H1 (cell line): ENCODE measurements around the gene MEGF9. TPM values are rescaled to one million over a fixed set of nuclear protein-coding genes. Genes with fewer than 3 reads are reported as not detected.

Experiments used
- CTCF ChIA-PET: fragments of 300-600 bp; sonication (Branson Sonifier 250); formaldehyde crosslinking; loops from one replicate; lab custom pipeline; 2021; ENCODE audit not compliant: partially characterized antibody; lab: Charles Lee
- POLR2A ChIA-PET: fragments of 300-600 bp; sonication (Branson Sonifier 250); formaldehyde crosslinking; loops from one replicate; lab custom pipeline; 2021; ENCODE audit warnings: inconsistent platforms; ENCODE audit not compliant: partially characterized antibody; lab: Charles Lee
- DNase-seq, 2 experiments: peaks; one replicate each; pipeline versions ENCODE4 v3.0.0 to v3.0.0-alpha.2; 2010 to 2022; ENCODE audit warnings: low spot score in 2 of 2, low read depth in 1 of 2, mixed read lengths in 1 of 2
- FAIRE-seq: peaks from 2 replicates; lab custom pipeline; 2011; peaks lifted over from hg19 to GRCh38; lab: Jason Lieb, UNC
- H2AFZ ChIP-seq: 2 replicates; pipeline ENCODE4 v1.8.1; 2012; ENCODE audit warnings: low read length, inconsistent platforms
- H2AK5ac ChIP-seq: 2 replicates; pipeline ENCODE4 v1.6.1; 2013; ENCODE audit warnings: low read depth, low read length
- H2BK120ac ChIP-seq: replicated peaks from 2 replicates; pipeline ENCODE3; 2013; ENCODE audit warnings: low read depth, low read length, inconsistent platforms
- H2BK12ac ChIP-seq: 2 replicates; pipeline ENCODE4 v1.6.1; 2013; ENCODE audit warnings: low read depth, low read length
- H2BK15ac ChIP-seq: 2 replicates; pipeline ENCODE4 v1.6.1; 2013; ENCODE audit warnings: low read length
- H2BK20ac ChIP-seq: 2 replicates; pipeline ENCODE4 v1.6.1; 2013; ENCODE audit warnings: low read length
- H2BK5ac ChIP-seq: 2 replicates; pipeline ENCODE4 v1.6.1; 2013; ENCODE audit warnings: low read depth, low read length
- H3K14ac ChIP-seq: 2 replicates; pipeline ENCODE4 v1.6.1; 2013; ENCODE audit warnings: inconsistent platforms; ENCODE audit not compliant: insufficient read length
- H3K18ac ChIP-seq: 2 replicates; pipeline ENCODE4 v1.6.1; 2013; ENCODE audit warnings: low read length; ENCODE audit errors: extremely low read depth
- H3K23ac ChIP-seq: 2 replicates; pipeline ENCODE4 v1.6.1; 2013; ENCODE audit warnings: inconsistent platforms; ENCODE audit not compliant: insufficient read length
- H3K23me2 ChIP-seq: 2 replicates; pipeline ENCODE4 v1.6.1; 2013; ENCODE audit warnings: low read depth, low read length
- H3K27ac ChIP-seq: 2 replicates; pipeline ENCODE4 v1.6.1; 2011; ENCODE audit warnings: low read depth, low read length, inconsistent platforms
- H3K27me3 ChIP-seq, 4 experiments: replicated peaks in 1 of 4; 1 replicate in 1 of 4; 2 replicates in 3 of 4; pipeline versions ENCODE4 v1.6.1 to v1.8.1; 2011 to 2013; ENCODE audit warnings: low read length in 3 of 4, mild to moderate bottlenecking in 3 of 4, inconsistent platforms in 2 of 4, mixed read lengths in 2 of 4, moderate library complexity in 1 of 4; ENCODE audit not compliant: control insufficient read depth in 3 of 4, insufficient read depth in 3 of 4; ENCODE audit errors: extremely low read depth in 1 of 4
- H3K36me3 ChIP-seq, 4 experiments: 2 replicates each; pipeline versions ENCODE4 v1.6.1 to v1.8.1; 2011 to 2013; ENCODE audit warnings: mild to moderate bottlenecking in 4 of 4, low read length in 3 of 4, moderate library complexity in 2 of 4, control low read depth in 1 of 4, inconsistent platforms in 1 of 4; ENCODE audit not compliant: insufficient read depth in 4 of 4, control insufficient read depth in 2 of 4
- H3K4ac ChIP-seq: replicated peaks from 2 replicates; pipeline ENCODE3; 2013; ENCODE audit warnings: low read length, low read depth, mixed read lengths, inconsistent platforms; ENCODE audit not compliant: insufficient read length
- H3K4me1 ChIP-seq, 4 experiments: replicated peaks in 1 of 4; 1 replicate in 1 of 4; 2 replicates in 3 of 4; pipeline versions ENCODE4 v1.6.1 to v1.8.1; 2011 to 2013; ENCODE audit warnings: low read length in 3 of 4, inconsistent platforms in 2 of 4, mixed read lengths in 1 of 4; ENCODE audit not compliant: insufficient read depth in 4 of 4, control insufficient read depth in 3 of 4
- H3K4me2 ChIP-seq, 2 experiments: 2 replicates each; pipeline versions ENCODE4 v1.6.1 to v1.8.1; 2011 to 2013; ENCODE audit warnings: low read depth in 2 of 2, low read length in 2 of 2, control low read depth in 1 of 2, inconsistent platforms in 1 of 2, mild to moderate bottlenecking in 1 of 2; ENCODE audit not compliant: insufficient read depth in 1 of 2
- H3K4me3 ChIP-seq, 4 experiments: fragments of 200-600, 300-600 bp in 1 of 4; sonication (generic), shearing (Covaris generic), sonication (Bioruptor Twin) in 1 of 4; 2 replicates each; pipeline versions ENCODE4 v1.5.1 to v1.8.1; 2011 to 2016; ENCODE audit warnings: low read length in 4 of 4, low read depth in 3 of 4, control low read depth in 2 of 4, inconsistent platforms in 2 of 4, mild to moderate bottlenecking in 2 of 4, mixed read lengths in 1 of 4, moderate library complexity in 1 of 4; ENCODE audit not compliant: insufficient read depth in 2 of 4; ENCODE audit errors: extremely low read depth in 1 of 4
- H3K56ac ChIP-seq: replicated peaks from 2 replicates; pipeline ENCODE3; 2013; ENCODE audit warnings: low read depth, mild to moderate bottlenecking, mixed read lengths, low read length, inconsistent platforms; ENCODE audit not compliant: insufficient read length
- H3K79me1 ChIP-seq: 2 replicates; pipeline ENCODE4 v1.6.1; 2013; ENCODE audit warnings: low read depth, low read length, control low read depth
- H3K79me2 ChIP-seq, 2 experiments: 2 replicates each; pipeline versions ENCODE4 v1.6.1 to v1.8.1; 2012 to 2013; ENCODE audit warnings: low read length in 2 of 2, mild to moderate bottlenecking in 2 of 2, inconsistent platforms in 1 of 2; ENCODE audit not compliant: insufficient read depth in 2 of 2, control insufficient read depth in 1 of 2
- H3K9ac ChIP-seq, 4 experiments: replicated peaks in 1 of 4; 1 replicate in 1 of 4; 2 replicates in 3 of 4; pipeline versions ENCODE4 v1.6.1 to v1.8.1; 2011 to 2013; ENCODE audit warnings: low read depth in 3 of 4, low read length in 3 of 4, control low read depth in 2 of 4, mild to moderate bottlenecking in 2 of 4, moderate library complexity in 2 of 4, inconsistent platforms in 1 of 4; ENCODE audit errors: extremely low read depth in 1 of 4
- H3K9me3 ChIP-seq, 2 experiments: 2 replicates each; pipeline versions ENCODE4 v1.6.1 to v1.8.1; 2012 to 2013; ENCODE audit warnings: mild to moderate bottlenecking in 2 of 2, moderate library complexity in 2 of 2, control low read depth in 1 of 2, inconsistent platforms in 1 of 2, low read depth in 1 of 2, low read length in 1 of 2, mixed read lengths in 1 of 2; ENCODE audit not compliant: insufficient read depth in 2 of 2
- H4K20me1 ChIP-seq, 2 experiments: replicated peaks in 1 of 2; 2 replicates each; pipeline versions ENCODE3 to v1.8.1; 2011 to 2013; ENCODE audit warnings: inconsistent platforms in 2 of 2, low read length in 2 of 2, mild to moderate bottlenecking in 1 of 2; ENCODE audit not compliant: insufficient read depth in 2 of 2, control insufficient read depth in 1 of 2
- H4K5ac ChIP-seq: 2 replicates; pipeline ENCODE4 v1.6.1; 2013; ENCODE audit warnings: low read length, low read depth, mixed read lengths, inconsistent platforms; ENCODE audit not compliant: insufficient read length
- H4K8ac ChIP-seq: 2 replicates; pipeline ENCODE4 v1.8.0; 2013; ENCODE audit warnings: mild to moderate bottlenecking, moderate library complexity, low read length, inconsistent platforms; ENCODE audit not compliant: insufficient read depth; ENCODE audit errors: extremely low read depth
- H4K91ac ChIP-seq: replicated peaks from 2 replicates; pipeline ENCODE3; 2013; ENCODE audit warnings: low read length, mixed read lengths, inconsistent platforms; ENCODE audit not compliant: insufficient read length
- ASH2L ChIP-seq: fragments of 200-600, 300-600 bp; sonication (generic); IDR thresholded peaks from one replicate; pipeline ENCODE4 v1.7.1; 2017; ENCODE audit warnings: low read length
- CHD1 ChIP-seq: IDR thresholded peaks from 2 replicates; pipeline ENCODE4 v1.6.1; 2012; ENCODE audit warnings: low read depth, low read length, improper control_type of control experiment
- CTBP2 ChIP-seq: IDR thresholded peaks from 2 replicates; pipeline ENCODE4 v1.7.0; 2011; ENCODE audit warnings: borderline replicate concordance, mild to moderate bottlenecking, moderate library complexity, mixed read lengths, low read length; ENCODE audit not compliant: insufficient read depth, insufficient read length
- EGR1 ChIP-seq: IDR thresholded peaks from 2 replicates; pipeline ENCODE4 v1.6.1; 2011; ENCODE audit warnings: low read depth, low read length, borderline replicate concordance
- GTF2F1 ChIP-seq: IDR thresholded peaks from 2 replicates; pipeline ENCODE4 v1.6.1; 2012; ENCODE audit warnings: low read depth, low read length, improper control_type of control experiment, borderline replicate concordance
- MAFK ChIP-seq: IDR thresholded peaks from 2 replicates; pipeline ENCODE4 v1.6.1; 2012; ENCODE audit warnings: low read depth, mild to moderate bottlenecking, improper control_type of control experiment, low read length
- NRF1 ChIP-seq: IDR thresholded peaks from 2 replicates; pipeline ENCODE4 v1.6.1; 2011; ENCODE audit warnings: mild to moderate bottlenecking, low read depth, low read length, improper control_type of control experiment
- PHF8 ChIP-seq: fragments of 200-600 bp; sonication (generic); conservative IDR thresholded peaks from 2 replicates; pipeline ENCODE4 v1.7.1; 2012; ENCODE audit warnings: low read depth, mild to moderate bottlenecking, inconsistent platforms, low read length, moderate library complexity
- SIX5 ChIP-seq: IDR thresholded peaks from 2 replicates; pipeline ENCODE4 v1.6.1; 2011; ENCODE audit warnings: mild to moderate bottlenecking, low read depth, low read length
- SUZ12 ChIP-seq: fragments of 200-600 bp; sonication (generic); IDR thresholded peaks from 2 replicates; pipeline ENCODE4 v1.6.1; 2012; ENCODE audit warnings: mild to moderate bottlenecking, inconsistent platforms, low read length, moderate library complexity, mixed read lengths
- WGBS, 2 experiments: shearing (Covaris generic) in 1 of 2; methylation state at CpG; one replicate each; pipeline versions ENCODE4 v1.1.6 to v1.1.7; 2013 to 2015; ENCODE audit warnings: low lambda C conversion rate in 2 of 2, mixed read lengths in 2 of 2, inconsistent platforms in 1 of 2, low coverage in 1 of 2, missing lambda C conversion rate in 1 of 2; ENCODE audit not compliant: insufficient replicate concordance in 2 of 2, insufficient coverage in 1 of 2, insufficient read length in 1 of 2; ENCODE audit errors: extremely low coverage in 1 of 2, missing lambda C conversion rate in 1 of 2; 5-methylcytosine and 5-hydroxymethylcytosine counted together
- polyA plus RNA-seq, 7 experiments: library from polyadenylated mRNA; depleted of rRNA in 3 of 7; stranded (reverse) in 5 of 7; unstranded in 2 of 7; fragments of >200 nt in 5 of 7; fragments of 200-250 nt in 2 of 7; gene quantifications; 1 replicate in 5 of 7; 2 replicates in 1 of 7; 4 replicates in 1 of 7; pipeline versions ENCODE4 v1.2.1 to v1.2.3, GENCODE V29; 2011 to 2013; ENCODE audit warnings: missing spikeins in 2 of 7, mixed read lengths in 2 of 7
- total RNA-seq: library from RNA; stranded (reverse); fragmentation: NEBNext Ultra II Directional; extraction: Animal tissue kit (Norgen Biotek cat#: 25700); gene quantifications from 2 replicates; pipeline ENCODE4 v1.2.1, GENCODE V29; 2021
- TF ChIP-seq, protein P1 (sequence below): IDR thresholded peaks from 2 replicates; pipeline ENCODE4 v1.6.1; 2011; ENCODE audit warnings: low read depth, mild to moderate bottlenecking, low read length; ENCODE audit not compliant: insufficient read depth
- TF ChIP-seq, protein P2 (sequence below): IDR thresholded peaks from 2 replicates; pipeline ENCODE4 v1.6.1; 2012; ENCODE audit warnings: inconsistent platforms
- TF ChIP-seq, protein P3 (sequence below): IDR thresholded peaks from 2 replicates; pipeline ENCODE4 v1.6.1; 2011; ENCODE audit warnings: low read length, improper control_type of control experiment

Gene MEGF9
- total and polyA plus RNA-seq, 2 of the 8 experiments (the other 6 are each of a cell fraction or from before 2014, with no cell fraction given): 0.45 to 1.8 TPM

DNA sequence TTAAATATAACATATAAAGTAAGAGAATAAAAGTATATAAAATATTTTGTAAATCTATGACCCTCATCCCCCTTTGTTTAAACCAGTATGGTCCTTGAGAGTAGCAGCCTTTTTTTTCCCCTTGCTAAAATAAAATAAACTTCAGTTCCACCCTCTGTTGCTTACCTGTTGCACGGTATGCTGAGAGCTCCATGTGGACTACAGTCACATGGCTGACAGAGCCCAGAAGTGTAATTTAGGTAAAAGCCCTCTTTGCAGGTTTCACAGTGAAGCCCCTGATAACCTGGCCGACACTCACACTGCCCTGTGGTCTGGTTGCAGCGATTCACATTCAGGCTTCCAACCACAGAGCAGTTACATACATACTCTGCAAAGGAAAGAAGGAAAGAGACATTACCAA lies 55.1 kb downstream of the MEGF9 start:
- Histone ChIP-seq H3K56ac (no peak overlapping the region), H3K27me3 (no peaks in the 10 kb centered on the region), H3K23me2 (no peaks in the 10 kb centered on the region), H3K4me2 (no peak overlapping the region), H3K4ac (no peak overlapping the region), H4K91ac (no peak overlapping the region), H2BK12ac (no peak overlapping the region), H2BK15ac (no peak overlapping the region), H4K20me1 (no peaks in the 10 kb centered on the region), H2AFZ (no peak overlapping the region), H2BK5ac (no peak overlapping the region), H3K9ac (no peak overlapping the region; a peak in 1 of 7 replicates), H3K4me3 (no peak overlapping the region), H3K23ac (no peak overlapping the region), H3K4me1 (no peaks in the 10 kb centered on the region), H3K79me2 (no peaks in the 10 kb centered on the region), H2AK5ac (no peak overlapping the region), H2BK120ac (no peak overlapping the region), H3K18ac (no peak overlapping the region), H3K36me3 (no peaks in the 10 kb centered on the region), H3K27ac (no peak overlapping the region), H2BK20ac (no peak overlapping the region), H4K5ac (no peak overlapping the region), H3K9me3 (no peaks in the 10 kb centered on the region), H4K8ac (no peak overlapping the region), H3K14ac (no peak overlapping the region), H3K79me1 (no peaks in the 10 kb centered on the region)
- FAIRE-seq: no peak
- POLR2A ChIA-PET: interaction anchor here (1.2 kb wide), 1 partner anchor 55 kb away, joined by 3 read pairs; the partner anchor contains the start of gene MEGF9
- WGBS, 2 experiments: 89% methylated on average over 3 of the region's 3 CpGs; no CpG with 5 or more reads in 1 of the 2 experiments
- CTCF ChIA-PET: interaction anchor here (0.6 to 1.6 kb wide), 2 partner anchors 17 to 39 kb away, joined by 3 to 5 read pairs; no protein-coding TSS in a partner anchor
- no peak for DNase-seq
- TF ChIP-seq, protein P1, sequence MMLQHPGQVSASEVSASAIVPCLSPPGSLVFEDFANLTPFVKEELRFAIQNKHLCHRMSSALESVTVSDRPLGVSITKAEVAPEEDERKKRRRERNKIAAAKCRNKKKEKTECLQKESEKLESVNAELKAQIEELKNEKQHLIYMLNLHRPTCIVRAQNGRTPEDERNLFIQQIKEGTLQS: no peak
- TF ChIP-seq CHD1: no peak
- no peak for TF ChIP-seq SUZ12
- TF ChIP-seq MAFK: no peak
- TF ChIP-seq, protein P2, sequence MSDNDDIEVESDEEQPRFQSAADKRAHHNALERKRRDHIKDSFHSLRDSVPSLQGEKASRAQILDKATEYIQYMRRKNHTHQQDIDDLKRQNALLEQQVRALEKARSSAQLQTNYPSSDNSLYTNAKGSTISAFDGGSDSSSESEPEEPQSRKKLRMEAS: no peak
- no peak for TF ChIP-seq SIX5
- no peak for TF ChIP-seq PHF8
- no peak for TF ChIP-seq EGR1
- TF ChIP-seq NRF1: no peak
- TF ChIP-seq GTF2F1: no peak
- TF ChIP-seq CTBP2: no peak
- TF ChIP-seq, protein P3, sequence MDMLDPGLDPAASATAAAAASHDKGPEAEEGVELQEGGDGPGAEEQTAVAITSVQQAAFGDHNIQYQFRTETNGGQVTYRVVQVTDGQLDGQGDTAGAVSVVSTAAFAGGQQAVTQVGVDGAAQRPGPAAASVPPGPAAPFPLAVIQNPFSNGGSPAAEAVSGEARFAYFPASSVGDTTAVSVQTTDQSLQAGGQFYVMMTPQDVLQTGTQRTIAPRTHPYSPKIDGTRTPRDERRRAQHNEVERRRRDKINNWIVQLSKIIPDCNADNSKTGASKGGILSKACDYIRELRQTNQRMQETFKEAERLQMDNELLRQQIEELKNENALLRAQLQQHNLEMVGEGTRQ: no peak
- no peak for TF ChIP-seq ASH2L
